Panc1 (cell line): ENCODE results near the gene IGSF5. TPM values are rescaled to one million over a fixed set of nuclear protein-coding genes. Genes with fewer than 3 reads are reported as not detected.

Experiments used
- ATAC-seq: fragments of 200-7000 bp; cut with Tn5 transposase; 2 replicates; pipeline ENCODE4 v1.9.1; 2020; ENCODE audit warnings: mild to moderate bottlenecking, moderate library complexity
- BruUV-seq: library from RNA; stranded (reverse); fragments of 400-500 nt; replicated peaks from 2 replicates; lab custom pipeline; 2021; lab: Mats Ljungman, UMichigan
- CTCF ChIA-PET: fragments of 300-600 bp; sonication (Branson Sonifier 250); formaldehyde crosslinking; loops from one replicate; lab custom pipeline; 2022; ENCODE audit warnings: antibody characterized with exemption; lab: Charles Lee
- POLR2A ChIA-PET: fragments of 300-600 bp; sonication (Branson Sonifier 250); formaldehyde crosslinking; loops from one replicate; lab custom pipeline; 2022; ENCODE audit warnings: antibody characterized with exemption; lab: Charles Lee
- DNase-seq: peaks from one replicate; pipeline ENCODE4 v3.0.0-alpha.2; 2010; ENCODE audit warnings: low read depth, low spot score
- H3K27ac ChIP-seq: 2 replicates; pipeline ENCODE4 v1.5.1; 2011; ENCODE audit warnings: mild to moderate bottlenecking, low read length, inconsistent platforms
- H3K27me3 ChIP-seq: fragments of 200-500 bp; sonication (Bioruptor generic); 2 replicates; pipeline ENCODE4 v1.6.0; 2014; ENCODE audit warnings: low read length, inconsistent platforms; ENCODE audit not compliant: control insufficient read depth, insufficient read depth
- H3K36me3 ChIP-seq: fragments of 200-500 bp; sonication (Bioruptor generic); 2 replicates; pipeline ENCODE4 v1.5.1; 2014; ENCODE audit warnings: inconsistent platforms, mild to moderate bottlenecking, low read length, moderate library complexity; ENCODE audit not compliant: control insufficient read depth, insufficient read depth
- H3K4me1 ChIP-seq: 2 replicates; pipeline ENCODE4 v1.5.1; 2011; ENCODE audit warnings: inconsistent platforms, mild to moderate bottlenecking, low read length, moderate library complexity; ENCODE audit not compliant: control insufficient read depth, insufficient read depth
- H3K4me3 ChIP-seq, 2 experiments: 2 replicates each; pipeline ENCODE4 v1.5.1; 2011 to 2012; ENCODE audit warnings: low read depth in 2 of 2, low read length in 2 of 2, mild to moderate bottlenecking in 2 of 2, inconsistent platforms in 1 of 2, moderate library complexity in 1 of 2
- H3K9me3 ChIP-seq: fragments of 200-500 bp; sonication (Bioruptor generic); 2 replicates; pipeline ENCODE4 v1.5.1; 2014; ENCODE audit warnings: low read depth, mild to moderate bottlenecking, inconsistent platforms, low read length, moderate library complexity; ENCODE audit not compliant: control insufficient read depth, insufficient read depth
- POLR2AphosphoS5 ChIP-seq: IDR thresholded peaks from 2 replicates; pipeline ENCODE4 v1.6.1; 2012; ENCODE audit warnings: mild to moderate bottlenecking, low read depth, low read length, moderate library complexity
- REST ChIP-seq, 2 experiments: IDR thresholded peaks; 2 replicates each; pipeline ENCODE4 v1.6.1; 2011 to 2012; ENCODE audit warnings: low read depth in 2 of 2, control low read depth in 1 of 2, low read length in 1 of 2, mild to moderate bottlenecking in 1 of 2, moderate library complexity in 1 of 2; ENCODE audit not compliant: insufficient read depth in 1 of 2
- SIN3A ChIP-seq: IDR thresholded peaks from 2 replicates; pipeline ENCODE4 v1.6.1; 2012; ENCODE audit warnings: low read depth, mild to moderate bottlenecking, low read length, moderate library complexity, borderline replicate concordance; ENCODE audit not compliant: insufficient read depth
- TCF7L2 ChIP-seq: IDR thresholded peaks from 2 replicates; pipeline ENCODE4 v1.6.1; 2011; ENCODE audit warnings: mild to moderate bottlenecking, low read depth, low read length, inconsistent platforms
- in situ Hi-C: cut with HindIII; loops from 2 replicates; pipeline ENCODE4 v1.10.0; 2016; ENCODE audit warnings: low sequenced_read_pairs, low pct_unique_long_range_greater_than_20kb
- intact Hi-C: fragments of 100-400 bp; cut with micrococcal nuclease; formaldehyde crosslinking; loops from one replicate; pipeline ENCODE4 v1.10.0; 2022; ENCODE audit not compliant: unreplicated experiment
- total RNA-seq: library from RNA; stranded (reverse); gene quantifications from one replicate; pipeline ENCODE4 v1.2.1, GENCODE V29; 2021; ENCODE audit not compliant: unreplicated experiment
- TF ChIP-seq, protein P1 (sequence below): fragments of 450-650 bp; IDR thresholded peaks from 2 replicates; pipeline ENCODE4 v1.5.1; 2017; ENCODE audit warnings: mild to moderate bottlenecking

The IGSF5 gene
- total RNA-seq, 1 experiment from 2014 or later = not detected

DNA sequence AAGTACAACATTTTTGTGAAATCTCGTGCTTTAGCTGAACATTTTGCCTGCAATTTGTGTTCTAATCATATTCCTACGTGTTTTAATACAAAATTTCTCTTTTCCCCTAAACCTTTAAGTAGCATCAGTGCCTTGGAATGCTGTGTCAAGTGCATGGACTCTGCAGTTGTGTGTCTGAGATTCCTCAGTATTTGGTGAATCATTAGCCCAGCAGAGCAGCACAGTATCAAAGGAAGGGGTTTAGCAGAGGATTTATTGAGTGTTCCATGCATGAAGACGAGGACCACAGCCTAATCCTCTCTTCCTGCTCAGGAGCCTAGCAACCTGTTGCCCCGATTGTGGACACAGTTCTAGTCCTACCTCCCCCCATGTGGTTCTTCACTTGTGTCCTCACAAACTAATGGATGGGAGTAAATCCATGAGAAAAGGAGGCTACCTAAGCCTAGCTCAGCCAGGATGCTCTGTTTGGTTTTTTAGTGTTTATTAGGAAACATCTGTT is 92.9 kb downstream of the IGSF5 start:
- TF ChIP-seq POLR2AphosphoS5 (no peak), REST (IDR thresholded peaks at IDR 0.05; ENCODE audit: insufficient read depth in 1 of 2, low read depth in 2 of 2, low read length in 1 of 2) (no peak), TCF7L2 (no peak), SIN3A (no peak)
- TF ChIP-seq, protein P1, sequence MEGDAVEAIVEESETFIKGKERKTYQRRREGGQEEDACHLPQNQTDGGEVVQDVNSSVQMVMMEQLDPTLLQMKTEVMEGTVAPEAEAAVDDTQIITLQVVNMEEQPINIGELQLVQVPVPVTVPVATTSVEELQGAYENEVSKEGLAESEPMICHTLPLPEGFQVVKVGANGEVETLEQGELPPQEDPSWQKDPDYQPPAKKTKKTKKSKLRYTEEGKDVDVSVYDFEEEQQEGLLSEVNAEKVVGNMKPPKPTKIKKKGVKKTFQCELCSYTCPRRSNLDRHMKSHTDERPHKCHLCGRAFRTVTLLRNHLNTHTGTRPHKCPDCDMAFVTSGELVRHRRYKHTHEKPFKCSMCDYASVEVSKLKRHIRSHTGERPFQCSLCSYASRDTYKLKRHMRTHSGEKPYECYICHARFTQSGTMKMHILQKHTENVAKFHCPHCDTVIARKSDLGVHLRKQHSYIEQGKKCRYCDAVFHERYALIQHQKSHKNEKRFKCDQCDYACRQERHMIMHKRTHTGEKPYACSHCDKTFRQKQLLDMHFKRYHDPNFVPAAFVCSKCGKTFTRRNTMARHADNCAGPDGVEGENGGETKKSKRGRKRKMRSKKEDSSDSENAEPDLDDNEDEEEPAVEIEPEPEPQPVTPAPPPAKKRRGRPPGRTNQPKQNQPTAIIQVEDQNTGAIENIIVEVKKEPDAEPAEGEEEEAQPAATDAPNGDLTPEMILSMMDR = no peak
- POLR2A ChIA-PET = no interaction called here
- Histone ChIP-seq H3K4me3 (no peak overlapping the region), H3K27me3 (no peaks in the 10 kb centered on the region), H3K4me1 (no peaks in the 10 kb centered on the region), H3K9me3 (no peaks in the 10 kb centered on the region), H3K36me3 (no peaks in the 10 kb centered on the region), H3K27ac (no peak overlapping the region)
- CTCF ChIA-PET = no interaction called here
- intact Hi-C loops = no loop called here
- ATAC-seq (no peak), DNase-seq (no peak)
- in situ Hi-C loops = no loop called here
- no TSS peak for BruUV-seq

DNA sequence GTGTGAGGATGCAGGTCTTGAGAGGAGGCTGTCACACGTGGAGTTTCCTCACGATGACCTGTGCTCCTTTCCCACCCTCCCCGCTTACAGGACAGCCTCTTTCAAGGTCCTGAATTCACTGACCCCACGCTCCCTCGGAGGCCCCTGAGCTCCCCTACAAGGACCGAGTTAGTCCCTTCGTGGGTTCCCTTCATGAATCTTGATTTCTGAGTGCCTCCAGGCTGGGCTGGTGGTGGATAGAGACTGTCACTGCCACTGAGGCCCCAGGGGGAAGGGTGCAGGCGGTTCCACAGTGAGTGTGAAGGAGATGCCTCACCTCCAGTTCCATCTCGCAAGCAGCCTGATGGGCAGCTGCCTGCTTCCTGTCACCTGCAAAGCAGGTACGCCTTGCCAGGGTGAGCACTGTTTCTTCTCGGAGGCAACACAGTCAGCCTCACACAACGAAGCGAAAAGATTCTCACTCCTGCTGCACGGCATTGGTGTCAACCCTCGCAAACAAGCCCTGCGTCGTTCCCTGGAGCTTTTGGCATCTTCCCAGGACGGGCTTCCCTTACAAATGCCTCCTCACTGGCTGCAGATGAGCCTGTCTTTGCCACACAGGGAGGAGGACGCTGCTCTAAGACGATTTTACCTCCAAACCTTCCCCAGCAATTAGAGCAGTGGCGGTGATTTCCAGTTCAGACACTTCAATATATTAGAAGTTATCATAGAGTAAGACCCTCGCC is 95.6 kb downstream of the IGSF5 start:
- ATAC-seq (no peak), DNase-seq (no peak)
- Histone ChIP-seq H3K27ac (no peak overlapping the region), H3K9me3 (no peaks in the 10 kb centered on the region), H3K36me3 (no peaks in the 10 kb centered on the region), H3K27me3 (no peaks in the 10 kb centered on the region), H3K4me3 (no peak overlapping the region), H3K4me1 (no peaks in the 10 kb centered on the region)
- ChIA-PET CTCF (no interaction called here), POLR2A (no interaction called here)
- TF ChIP-seq TCF7L2 (no peak), POLR2AphosphoS5 (no peak), SIN3A (no peak)
- intact Hi-C loops (no loop called here), in situ Hi-C loops (no loop called here)
- BruUV-seq = no TSS peak
